NT2/D1 (cell line): ENCODE measurements around the gene ADAMTS6.
"Not testable (repeated sequence)": the region's sequence is repeated elsewhere in the genome, so short reads cannot be mapped to it uniquely, and the experiment has no call there.

ENCODE experiments used
- DNase-seq: peaks from one replicate; pipeline ENCODE4 v3.0.0-alpha.2; 2011; ENCODE audit warnings: low read depth, low spot score
- H3K27me3 ChIP-seq: 2 replicates; pipeline ENCODE4 v1.6.0; 2011; ENCODE audit warnings: mild to moderate bottlenecking; ENCODE audit not compliant: insufficient read length, insufficient read depth
- H3K36me3 ChIP-seq: 2 replicates; pipeline ENCODE4 v1.6.1; 2011; ENCODE audit warnings: mild to moderate bottlenecking, low read length, mixed read lengths; ENCODE audit not compliant: insufficient read depth, insufficient read length
- H3K4me1 ChIP-seq: 2 replicates; pipeline ENCODE4 v1.5.1; 2011; ENCODE audit not compliant: insufficient read depth, insufficient read length
- H3K4me3 ChIP-seq: 2 replicates; pipeline ENCODE4 v1.5.1; 2011; ENCODE audit warnings: low read depth; ENCODE audit not compliant: insufficient read length
- H3K9ac ChIP-seq: 2 replicates; pipeline ENCODE4 v1.6.0; 2011; ENCODE audit warnings: low read depth; ENCODE audit not compliant: insufficient read length
- H3K9me3 ChIP-seq: 2 replicates; pipeline ENCODE4 v1.5.1; 2011; ENCODE audit warnings: mild to moderate bottlenecking, low read length; ENCODE audit not compliant: insufficient read depth
- SUZ12 ChIP-seq: IDR thresholded peaks from 2 replicates; pipeline ENCODE4 v1.6.1; 2011; ENCODE audit not compliant: insufficient read length, insufficient read depth; ENCODE audit errors: extremely low read depth
- YY1 ChIP-seq: IDR thresholded peaks from 2 replicates; pipeline ENCODE4 v1.6.1; 2011; ENCODE audit not compliant: insufficient read length, insufficient read depth
- ZNF274 ChIP-seq: IDR thresholded peaks from 2 replicates; pipeline ENCODE4 v1.6.1; 2011; ENCODE audit warnings: mild to moderate bottlenecking, low read depth, low read length

The ADAMTS6 gene

GRCh38 chr5:65489119-65489518, 7.4 kb upstream of the ADAMTS6 start:
- TF ChIP-seq ZNF274: no peak
- Histone ChIP-seq H3K4me1 (no peaks in the 10 kb centered on the region), H3K27me3 (no peaks in the 10 kb centered on the region)

GRCh38 chr5:65488038-65488687, 6.4 kb upstream of the ADAMTS6 start:
- H3K36me3 ChIP-seq, H3K9me3 ChIP-seq, H3K27me3 ChIP-seq, DNase-seq, H3K4me1 ChIP-seq, H3K4me3 ChIP-seq, H3K9ac ChIP-seq: not testable (repeated sequence)

More at GRCh38 chr5:65489119-65489518, 7.4 kb upstream of the ADAMTS6 start:
- Histone ChIP-seq H3K4me3 (no peak overlapping the region), H3K9me3 (no peaks in the 10 kb centered on the region; the same call in 1 of the 2 replicates), H3K36me3 (peaks cover 2% of the 10 kb centered on the region), H3K9ac (no peak overlapping the region)
- DNase-seq: no peak

GRCh38 chr5:65486803-65487202, 5.1 kb upstream of the ADAMTS6 start:
- not testable (repeated sequence) for H3K9me3 ChIP-seq, H3K36me3 ChIP-seq, H3K4me3 ChIP-seq, H3K27me3 ChIP-seq, H3K4me1 ChIP-seq, H3K9ac ChIP-seq, DNase-seq

- Histone ChIP-seq H3K4me1 (no peaks in the 10 kb centered on the region), H3K9me3 (no peaks in the 10 kb centered on the region; the same call in 1 of the 2 replicates), H3K4me3 (no peak overlapping the region), H3K27me3 (peaks cover 3% of the 10 kb centered on the region), H3K9ac (no peak overlapping the region), H3K36me3 (peaks cover 2% of the 10 kb centered on the region)
- TF ChIP-seq YY1 (no peak), ZNF274 (no peak), SUZ12 (no peak)
- no peak for DNase-seq
Observed at GRCh38 chr5:65485405-65485804, 3.7 kb upstream of the ADAMTS6 start.

GRCh38 chr5:65483546-65484346, 2.0 kb upstream of the ADAMTS6 start:
- H3K4me1 ChIP-seq: no peaks in the 10 kb centered on the region
- peaks cover 2% of the 10 kb centered on the region for H3K36me3 ChIP-seq
- H3K9me3 ChIP-seq: no peaks in the 10 kb centered on the region; the same call in 1 of the 2 replicates
- no peak for DNase-seq
- H3K4me3 ChIP-seq: no peak overlapping the region
- peaks cover 6% of the 10 kb centered on the region for H3K27me3 ChIP-seq
- TF ChIP-seq ZNF274: no peak
- TF ChIP-seq YY1: no peak
- TF ChIP-seq SUZ12: no peak
- no peak overlapping the region for H3K9ac ChIP-seq

GRCh38 chr5:65482736-65483545, 1.2 kb upstream of the ADAMTS6 start:
- DNase-seq: no peak
- peak overlapping the region; percentile 61 for H3K9ac ChIP-seq
- TF ChIP-seq YY1 (no peak), SUZ12 (no peak), ZNF274 (no peak)
- H3K9me3 ChIP-seq: no peaks in the 10 kb centered on the region; the same call in 1 of the 2 replicates
- H3K36me3 ChIP-seq: peaks cover 2% of the 10 kb centered on the region
- peak overlapping the region; percentile 40 for H3K4me3 ChIP-seq
- no peaks in the 10 kb centered on the region for H3K4me1 ChIP-seq
- peaks cover 6% of the 10 kb centered on the region for H3K27me3 ChIP-seq

GRCh38 chr5:65482296-65482735, 596 bp upstream of the ADAMTS6 start:
- Histone ChIP-seq H3K4me3 (peak overlapping the region; percentile 40), H3K27me3 (peaks cover 6% of the 10 kb centered on the region), H3K4me1 (no peaks in the 10 kb centered on the region), H3K9ac (no peak overlapping the region), H3K9me3 (no peaks in the 10 kb centered on the region; the same call in 1 of the 2 replicates), H3K36me3 (peaks cover 2% of the 10 kb centered on the region)
- DNase-seq: no peak
- no peak for TF ChIP-seq ZNF274
- TF ChIP-seq YY1: no peak
- TF ChIP-seq SUZ12: no peak
